Transverse colon (tissue), 4 donors: ENCODE data around the gene PRDM5.

Experiments used
- POLR2A ChIP-seq: fragments of 450-650 bp; IDR thresholded peaks from one replicate; pipeline ENCODE4 v1.6.1; 2016; ENCODE audit warnings: antibody characterized with exemption, mild to moderate bottlenecking, moderate library complexity
- POLR2AphosphoS5 ChIP-seq, 3 donors: sonication (generic); formaldehyde crosslinking; IDR thresholded peaks; one replicate each; pipeline ENCODE4 v1.6.1; 2016; ENCODE audit warnings: antibody characterized with exemption in 3 of 3
- TF ChIP-seq, protein P1 (sequence below), 5 experiments: fragments of 200-600 bp in 3 of 5; fragments of 450-650 bp in 2 of 5; sonication (generic) in 3 of 5; IDR thresholded peaks; 1 replicate in 2 of 5; 2 replicates in 3 of 5; pipeline ENCODE4 v1.5.1; 2016 to 2017; ENCODE audit warnings: antibody characterized with exemption in 5 of 5, inconsistent platforms in 3 of 5, mild to moderate bottlenecking in 2 of 5, moderate library complexity in 1 of 5

DNA sequence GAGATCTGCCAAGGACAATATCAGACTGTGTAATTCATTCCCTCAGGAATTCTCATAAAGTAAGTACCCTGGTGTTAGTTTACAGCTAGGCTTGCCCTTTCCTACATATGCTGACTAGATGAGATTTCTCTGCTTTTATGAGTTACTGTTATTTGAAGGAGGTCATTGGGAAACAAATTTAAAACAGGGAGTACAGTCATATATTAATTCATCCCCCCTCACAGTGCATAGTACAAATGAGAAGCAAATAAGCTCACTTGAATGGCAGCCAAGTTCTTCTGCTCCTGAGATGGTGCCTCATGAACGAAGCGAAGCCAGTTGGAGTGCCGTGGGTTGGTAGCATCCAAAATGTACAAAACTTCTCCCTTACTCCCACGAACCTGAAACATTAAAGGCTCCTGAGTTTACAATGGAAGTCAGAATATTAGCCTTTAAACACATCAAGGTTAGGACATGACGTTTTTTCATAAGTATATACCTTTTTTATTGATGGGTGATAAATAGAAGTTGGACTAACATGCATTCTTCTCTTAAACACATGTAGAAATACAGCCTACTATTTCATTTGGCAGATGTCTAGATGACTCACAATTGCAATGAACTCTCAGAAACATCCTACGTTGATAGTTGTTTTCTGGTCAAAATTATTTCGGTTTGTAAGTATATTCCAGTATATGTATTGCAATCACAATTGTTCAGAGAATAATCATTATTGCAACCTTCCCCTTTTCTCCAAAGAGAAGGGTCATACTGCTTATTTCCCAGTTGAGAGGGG, 69.2 kb downstream of the PRDM5 start:
- TF ChIP-seq POLR2AphosphoS5 (IDR thresholded peaks at IDR 0.05) = no peak
- TF ChIP-seq POLR2A = no peak
- TF ChIP-seq, protein P1, sequence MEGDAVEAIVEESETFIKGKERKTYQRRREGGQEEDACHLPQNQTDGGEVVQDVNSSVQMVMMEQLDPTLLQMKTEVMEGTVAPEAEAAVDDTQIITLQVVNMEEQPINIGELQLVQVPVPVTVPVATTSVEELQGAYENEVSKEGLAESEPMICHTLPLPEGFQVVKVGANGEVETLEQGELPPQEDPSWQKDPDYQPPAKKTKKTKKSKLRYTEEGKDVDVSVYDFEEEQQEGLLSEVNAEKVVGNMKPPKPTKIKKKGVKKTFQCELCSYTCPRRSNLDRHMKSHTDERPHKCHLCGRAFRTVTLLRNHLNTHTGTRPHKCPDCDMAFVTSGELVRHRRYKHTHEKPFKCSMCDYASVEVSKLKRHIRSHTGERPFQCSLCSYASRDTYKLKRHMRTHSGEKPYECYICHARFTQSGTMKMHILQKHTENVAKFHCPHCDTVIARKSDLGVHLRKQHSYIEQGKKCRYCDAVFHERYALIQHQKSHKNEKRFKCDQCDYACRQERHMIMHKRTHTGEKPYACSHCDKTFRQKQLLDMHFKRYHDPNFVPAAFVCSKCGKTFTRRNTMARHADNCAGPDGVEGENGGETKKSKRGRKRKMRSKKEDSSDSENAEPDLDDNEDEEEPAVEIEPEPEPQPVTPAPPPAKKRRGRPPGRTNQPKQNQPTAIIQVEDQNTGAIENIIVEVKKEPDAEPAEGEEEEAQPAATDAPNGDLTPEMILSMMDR (IDR thresholded peaks at IDR 0.05) = no peak
